ENCODE measurements around the gene PPARG. TPM values are rescaled to one million over a fixed set of nuclear protein-coding genes. Genes with fewer than 3 reads are reported as not detected.

Gene PPARG
- total RNA-seq, 2 donors from 2014 or later, result 7.0 to 12.9 TPM

DNA sequence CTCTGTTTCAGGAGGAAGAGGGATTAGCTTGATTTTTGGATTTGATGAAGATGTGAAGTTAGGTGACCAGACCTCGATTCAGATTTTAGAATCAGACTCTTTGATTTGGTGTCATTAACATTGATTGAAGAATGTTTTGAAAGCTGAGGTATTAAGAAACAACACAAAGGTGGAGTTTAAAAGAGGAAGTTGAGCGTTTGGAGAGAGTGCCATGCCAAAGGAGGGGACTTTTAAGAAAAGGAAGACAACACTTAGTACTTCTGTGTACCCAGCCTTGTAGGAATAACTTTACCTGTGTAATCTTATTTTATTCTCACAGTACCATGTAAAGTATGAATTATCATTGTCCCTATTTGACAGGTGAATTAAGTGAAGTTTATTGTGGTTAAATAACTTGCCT, 34.4 kb downstream of the PPARG start:
- WGBS, result 66% methylated on average over 2 of the region's 2 CpGs
- no peaks in the 10 kb centered on the region for H3K27me3 ChIP-seq (replicated peaks; ENCODE audit: insufficient read depth)
- intact Hi-C loops (cut with DNase I), result no loop called here
- H3K27ac ChIP-seq, result no peak overlapping the region
- TF ChIP-seq POLR2A (IDR thresholded peaks at IDR 0.05), result no peak
- TF ChIP-seq POLR2AphosphoS5 (IDR thresholded peaks at IDR 0.05), result no peak
- TF ChIP-seq, protein P1, sequence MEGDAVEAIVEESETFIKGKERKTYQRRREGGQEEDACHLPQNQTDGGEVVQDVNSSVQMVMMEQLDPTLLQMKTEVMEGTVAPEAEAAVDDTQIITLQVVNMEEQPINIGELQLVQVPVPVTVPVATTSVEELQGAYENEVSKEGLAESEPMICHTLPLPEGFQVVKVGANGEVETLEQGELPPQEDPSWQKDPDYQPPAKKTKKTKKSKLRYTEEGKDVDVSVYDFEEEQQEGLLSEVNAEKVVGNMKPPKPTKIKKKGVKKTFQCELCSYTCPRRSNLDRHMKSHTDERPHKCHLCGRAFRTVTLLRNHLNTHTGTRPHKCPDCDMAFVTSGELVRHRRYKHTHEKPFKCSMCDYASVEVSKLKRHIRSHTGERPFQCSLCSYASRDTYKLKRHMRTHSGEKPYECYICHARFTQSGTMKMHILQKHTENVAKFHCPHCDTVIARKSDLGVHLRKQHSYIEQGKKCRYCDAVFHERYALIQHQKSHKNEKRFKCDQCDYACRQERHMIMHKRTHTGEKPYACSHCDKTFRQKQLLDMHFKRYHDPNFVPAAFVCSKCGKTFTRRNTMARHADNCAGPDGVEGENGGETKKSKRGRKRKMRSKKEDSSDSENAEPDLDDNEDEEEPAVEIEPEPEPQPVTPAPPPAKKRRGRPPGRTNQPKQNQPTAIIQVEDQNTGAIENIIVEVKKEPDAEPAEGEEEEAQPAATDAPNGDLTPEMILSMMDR (IDR thresholded peaks at IDR 0.05), result no peak
- no peaks in the 10 kb centered on the region for H3K4me1 ChIP-seq (replicated peaks)
- no peaks in the 10 kb centered on the region for H3K9me3 ChIP-seq
- DNase-seq (ENCODE audit: low spot score), result no peak
- no peaks in the 10 kb centered on the region for H3K36me3 ChIP-seq
- H3K4me3 ChIP-seq, result no peak overlapping the region

DNA sequence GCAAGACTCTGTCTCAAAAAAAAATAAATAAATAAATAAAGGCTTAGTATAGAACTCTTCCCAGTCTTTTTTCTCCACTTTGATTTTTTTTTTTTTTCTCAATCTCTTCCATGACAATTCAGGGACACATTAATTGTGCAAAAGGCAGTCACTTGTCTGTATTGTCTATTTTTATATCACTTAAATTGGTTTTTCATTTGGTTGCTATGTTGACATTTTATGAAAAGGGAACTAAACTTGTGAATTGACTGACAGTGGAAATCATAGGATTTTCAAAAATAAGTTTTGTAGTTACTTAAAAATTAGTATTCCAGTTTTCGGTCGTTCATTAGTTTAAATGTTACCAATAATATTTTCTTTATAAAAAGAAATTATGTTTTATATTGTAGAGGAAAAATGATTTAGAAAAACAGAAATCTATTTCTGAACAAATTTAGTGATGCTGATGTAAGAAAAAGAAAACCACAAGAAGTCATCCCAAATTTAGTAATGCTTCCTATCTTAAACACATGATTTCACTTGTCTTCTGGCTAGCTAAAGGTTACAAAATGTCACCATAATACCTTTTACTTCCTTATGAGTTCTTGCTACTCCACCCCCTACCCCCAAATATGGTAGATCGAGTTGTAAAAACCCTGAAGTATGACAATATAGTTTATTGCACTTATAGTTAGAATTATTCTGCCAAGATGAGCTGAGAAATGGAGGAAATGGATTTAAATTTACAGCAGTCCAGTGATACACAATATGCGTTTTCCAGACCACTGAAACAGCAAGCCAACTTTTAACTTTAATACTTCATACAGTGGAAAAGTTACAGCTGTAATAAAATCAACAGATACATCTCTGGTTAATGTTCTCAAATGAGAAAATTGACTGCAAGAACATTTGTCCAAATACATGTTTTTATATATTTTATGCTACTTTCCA, 37.0 kb downstream of the PPARG start:
- H3K4me3 ChIP-seq, result no peak overlapping the region
- TF ChIP-seq, protein P1 (IDR thresholded peaks at IDR 0.05), result no peak
- TF ChIP-seq POLR2A (IDR thresholded peaks at IDR 0.05) (no peak), POLR2AphosphoS5 (IDR thresholded peaks at IDR 0.05) (no peak)
- H3K4me1 ChIP-seq (replicated peaks), result no peaks in the 10 kb centered on the region
- WGBS, result 68% methylated on average over 4 of the region's 4 CpGs
- no peaks in the 10 kb centered on the region for H3K27me3 ChIP-seq (replicated peaks; ENCODE audit: insufficient read depth)
- H3K9me3 ChIP-seq, result no peaks in the 10 kb centered on the region
- H3K36me3 ChIP-seq, result no peaks in the 10 kb centered on the region
- no peak overlapping the region for H3K27ac ChIP-seq
- DNase-seq (ENCODE audit: low spot score), result no peak
- intact Hi-C loops (cut with DNase I), result no loop called here

DNA sequence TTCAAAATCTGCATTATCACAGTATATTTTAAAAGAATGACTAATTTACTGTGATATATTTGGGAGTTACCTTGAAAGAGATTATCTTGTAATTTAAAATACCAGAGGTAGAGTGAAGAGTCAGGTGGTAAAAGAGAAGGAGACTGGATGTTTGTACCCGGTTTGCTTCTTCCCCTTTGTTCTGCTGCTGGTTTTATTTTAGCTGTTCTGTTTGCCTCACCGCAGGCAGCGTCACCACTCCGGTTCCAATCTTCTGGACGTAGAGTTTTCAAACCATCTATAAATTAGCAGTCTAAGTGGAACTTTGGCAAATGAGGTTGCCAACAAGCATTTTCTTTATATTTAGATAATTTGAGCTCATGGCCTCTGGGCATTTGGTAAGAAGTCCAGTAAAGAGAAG, 38.2 kb downstream of the PPARG start:
- Histone ChIP-seq H3K4me3 (no peak overlapping the region), H3K27ac (no peak overlapping the region), H3K4me1 (replicated peaks) (no peaks in the 10 kb centered on the region), H3K27me3 (replicated peaks; ENCODE audit: insufficient read depth) (no peaks in the 10 kb centered on the region), H3K36me3 (no peaks in the 10 kb centered on the region), H3K9me3 (no peaks in the 10 kb centered on the region)
- WGBS, result 58% methylated on average over 5 of the region's 5 CpGs
- intact Hi-C loops (cut with DNase I), result no loop called here
- no peak for TF ChIP-seq POLR2AphosphoS5 (IDR thresholded peaks at IDR 0.05)
- TF ChIP-seq, protein P1 (IDR thresholded peaks at IDR 0.05), result no peak
- TF ChIP-seq POLR2A (IDR thresholded peaks at IDR 0.05), result no peak
- DNase-seq (ENCODE audit: low spot score), result no peak

DNA sequence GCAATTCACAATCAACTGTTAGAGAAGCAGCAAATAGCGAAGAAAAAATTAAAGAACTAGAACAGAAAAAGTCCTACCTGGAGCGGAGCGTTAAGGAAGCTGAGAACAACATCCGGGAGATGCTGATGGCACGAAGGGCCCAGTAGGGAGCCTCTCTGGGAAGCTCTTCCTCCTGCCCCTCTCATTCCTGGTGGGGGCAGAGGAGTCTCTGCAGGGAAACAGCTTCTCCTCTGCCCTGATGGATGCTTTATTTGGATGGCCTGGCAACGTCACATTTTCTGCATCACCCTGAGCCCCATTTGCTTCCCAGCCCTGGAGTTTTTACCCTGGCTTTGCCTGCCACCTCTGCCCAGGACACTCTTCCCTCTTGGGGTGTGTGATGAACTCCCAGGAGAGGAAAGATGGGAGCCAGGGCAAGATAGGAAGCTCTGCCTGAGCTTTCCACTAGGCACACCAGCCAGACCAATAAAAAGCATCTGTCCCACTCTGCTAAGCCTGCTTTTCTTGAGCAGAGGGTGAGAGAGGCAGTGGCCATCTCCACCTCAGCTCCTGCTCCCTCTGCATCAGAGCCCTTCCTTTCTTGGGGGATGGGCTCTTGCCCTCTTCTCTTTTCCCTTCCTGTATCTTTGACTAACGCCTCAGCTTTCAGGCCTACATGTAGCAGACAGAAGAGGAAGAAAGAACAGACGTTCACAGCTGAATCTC, 39.4 kb downstream of the PPARG start:
- no peak for DNase-seq (ENCODE audit: low spot score)
- Histone ChIP-seq H3K4me1 (replicated peaks) (no peaks in the 10 kb centered on the region), H3K9me3 (no peaks in the 10 kb centered on the region), H3K36me3 (no peaks in the 10 kb centered on the region), H3K27ac (no peak overlapping the region), H3K4me3 (no peak overlapping the region), H3K27me3 (replicated peaks; ENCODE audit: insufficient read depth) (no peaks in the 10 kb centered on the region)
- WGBS, result 83% methylated on average over 8 of the region's 8 CpGs
- TF ChIP-seq, protein P1 (IDR thresholded peaks at IDR 0.05), result no peak
- TF ChIP-seq POLR2A (IDR thresholded peaks at IDR 0.05) (no peak), POLR2AphosphoS5 (IDR thresholded peaks at IDR 0.05) (no peak)
- intact Hi-C loops (cut with DNase I), result no loop called here
